Mucosa of rectum (tissue), 2 donors: ENCODE data around the gene CORO2B.

Experiments used
- H3K27ac ChIP-seq, 2 donors: one replicate each; pipeline ENCODE4 v1.7.0; 2013; ENCODE audit warnings: inconsistent platforms in 2 of 2, low read depth in 2 of 2, low read length in 2 of 2
- H3K27me3 ChIP-seq, 2 donors: one replicate each; pipeline ENCODE4 v1.7.0; 2013; ENCODE audit warnings: low read length in 2 of 2; ENCODE audit not compliant: control insufficient read depth in 2 of 2, insufficient read depth in 2 of 2
- H3K36me3 ChIP-seq, 2 donors: one replicate each; pipeline ENCODE4 v1.7.0; 2013; ENCODE audit warnings: low read length in 2 of 2; ENCODE audit not compliant: control insufficient read depth in 2 of 2, insufficient read depth in 2 of 2
- H3K4me1 ChIP-seq, 2 donors: one replicate each; pipeline ENCODE4 v1.7.0; 2013; ENCODE audit warnings: low read length in 2 of 2, mild to moderate bottlenecking in 1 of 2; ENCODE audit not compliant: control insufficient read depth in 2 of 2, insufficient read depth in 2 of 2
- H3K4me3 ChIP-seq, 2 donors: one replicate each; pipeline ENCODE4 v1.7.0; 2013; ENCODE audit warnings: low read length in 2 of 2
- H3K9ac ChIP-seq, 2 donors: one replicate each; pipeline ENCODE4 v1.7.0; 2013; ENCODE audit warnings: low read length in 2 of 2, low read depth in 1 of 2, mild to moderate bottlenecking in 1 of 2
- H3K9me3 ChIP-seq, 2 donors: one replicate each; pipeline ENCODE4 v1.7.0; 2013; ENCODE audit warnings: low read length in 2 of 2; ENCODE audit not compliant: control insufficient read depth in 2 of 2
- donor health status: healthy.
- donor health status: Normal muscosa, but diverticular disease.

Gene CORO2B

DNA sequence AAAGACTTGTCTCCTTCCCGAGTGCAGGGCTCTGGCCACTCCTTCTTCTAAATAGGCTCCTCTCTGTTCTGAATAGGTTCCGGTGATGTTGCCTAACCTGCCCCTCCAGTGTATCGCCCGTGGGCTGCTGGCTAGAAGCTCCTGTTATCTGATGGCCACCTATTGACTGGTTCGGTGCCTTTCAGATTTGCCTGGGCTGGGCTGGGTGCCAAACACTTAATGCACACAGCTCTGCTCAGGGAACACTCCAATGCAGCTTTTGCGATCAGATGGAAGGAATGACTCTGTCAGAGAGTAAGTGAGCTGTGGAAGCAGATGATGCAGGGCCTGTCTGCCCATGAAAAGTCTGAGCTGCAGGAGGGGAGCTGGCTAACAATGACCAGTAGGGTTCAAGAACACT lies 112.9 kb downstream of the CORO2B start:
- Histone ChIP-seq H3K27me3 (peaks cover 0 to 4% of the 10 kb centered on the region in 2 donors), H3K27ac (no peak overlapping the region), H3K9ac (no peak overlapping the region), H3K4me3 (no peak overlapping the region), H3K4me1 (no peaks in the 10 kb centered on the region), H3K36me3 (no peaks in the 10 kb centered on the region), H3K9me3 (no peaks in the 10 kb centered on the region)

DNA sequence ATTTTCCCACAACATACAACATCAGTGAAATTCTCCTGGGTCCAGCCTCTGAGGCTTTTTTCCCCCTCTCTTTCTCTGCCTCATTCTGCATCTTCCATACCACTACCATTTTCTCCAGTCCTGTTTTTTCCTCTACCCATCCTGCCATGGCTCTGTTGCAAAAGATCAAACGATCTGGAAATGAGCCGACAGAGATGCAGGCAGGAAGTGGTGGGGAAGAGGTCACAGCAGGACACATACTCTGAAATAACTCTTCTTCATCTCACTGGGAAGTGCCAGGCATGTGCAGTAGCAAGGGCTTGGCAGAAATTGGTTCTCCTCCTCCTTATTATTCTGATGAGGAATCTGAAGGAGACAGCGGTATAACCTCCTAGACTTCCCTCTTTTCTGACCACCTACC lies 114.3 kb downstream of the CORO2B start:
- Histone ChIP-seq H3K9me3 (no peaks in the 10 kb centered on the region), H3K27ac (no peak overlapping the region), H3K4me3 (no peak overlapping the region), H3K27me3 (peaks cover 0 to 4% of the 10 kb centered on the region in 2 donors), H3K9ac (no peak overlapping the region), H3K4me1 (no peaks in the 10 kb centered on the region), H3K36me3 (no peaks in the 10 kb centered on the region)

DNA sequence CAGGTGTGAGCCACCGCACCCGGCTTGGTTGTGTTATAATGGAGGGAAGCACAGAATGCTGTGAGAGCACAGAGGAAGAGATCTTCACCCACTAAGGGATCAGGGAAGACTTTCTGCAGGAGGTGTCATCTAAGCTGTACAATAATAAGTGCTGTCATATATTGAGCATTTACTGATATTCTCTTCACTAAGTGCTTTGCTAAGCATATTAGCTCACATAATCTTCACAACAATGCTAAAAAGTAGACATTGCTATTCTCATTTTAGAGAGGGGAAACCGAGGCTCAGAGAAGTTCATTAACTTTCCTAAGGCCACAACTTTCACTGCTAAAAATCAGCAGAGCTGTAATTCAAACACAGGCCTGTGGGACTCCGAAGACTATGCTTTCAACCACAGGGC lies 115.3 kb downstream of the CORO2B start:
- Histone ChIP-seq H3K36me3 (no peaks in the 10 kb centered on the region), H3K4me1 (no peaks in the 10 kb centered on the region), H3K27me3 (peaks cover 0 to 4% of the 10 kb centered on the region in 2 donors), H3K4me3 (no peak overlapping the region), H3K27ac (no peak overlapping the region), H3K9ac (no peak overlapping the region), H3K9me3 (no peaks in the 10 kb centered on the region)

DNA sequence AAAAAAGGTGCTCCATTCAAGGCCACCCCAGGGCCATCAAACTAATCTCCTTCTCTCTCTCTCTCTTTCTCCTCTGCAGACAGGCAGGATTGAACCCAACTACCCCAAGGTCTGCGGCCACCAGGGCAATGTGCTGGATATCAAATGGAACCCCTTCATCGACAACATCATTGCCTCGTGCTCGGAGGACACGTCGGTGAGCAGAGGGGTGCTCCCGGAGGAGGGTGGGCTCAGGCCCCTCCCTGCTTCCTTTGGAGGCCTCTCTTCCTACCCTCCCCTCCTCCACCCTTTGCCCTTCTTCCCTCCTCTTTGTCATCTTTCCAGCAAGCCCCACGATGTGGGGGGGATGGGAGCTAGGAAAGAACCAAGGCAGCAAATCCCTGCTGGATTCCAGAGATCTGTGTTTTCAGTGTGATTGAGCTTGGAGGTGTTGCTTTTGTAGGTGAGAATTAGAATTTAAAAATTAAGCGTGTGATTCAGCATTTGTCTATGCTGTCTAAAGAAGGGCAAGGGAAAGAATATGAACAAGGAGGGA lies 116.3 kb downstream of the CORO2B start:
- H3K27me3 ChIP-seq, result peaks cover 0 to 4% of the 10 kb centered on the region in 2 donors
- H3K4me1 ChIP-seq, result no peaks in the 10 kb centered on the region
- H3K27ac ChIP-seq, result no peak overlapping the region
- H3K36me3 ChIP-seq, result no peaks in the 10 kb centered on the region
- H3K4me3 ChIP-seq, result no peak overlapping the region
- no peak overlapping the region for H3K9ac ChIP-seq
- H3K9me3 ChIP-seq, result no peaks in the 10 kb centered on the region

DNA sequence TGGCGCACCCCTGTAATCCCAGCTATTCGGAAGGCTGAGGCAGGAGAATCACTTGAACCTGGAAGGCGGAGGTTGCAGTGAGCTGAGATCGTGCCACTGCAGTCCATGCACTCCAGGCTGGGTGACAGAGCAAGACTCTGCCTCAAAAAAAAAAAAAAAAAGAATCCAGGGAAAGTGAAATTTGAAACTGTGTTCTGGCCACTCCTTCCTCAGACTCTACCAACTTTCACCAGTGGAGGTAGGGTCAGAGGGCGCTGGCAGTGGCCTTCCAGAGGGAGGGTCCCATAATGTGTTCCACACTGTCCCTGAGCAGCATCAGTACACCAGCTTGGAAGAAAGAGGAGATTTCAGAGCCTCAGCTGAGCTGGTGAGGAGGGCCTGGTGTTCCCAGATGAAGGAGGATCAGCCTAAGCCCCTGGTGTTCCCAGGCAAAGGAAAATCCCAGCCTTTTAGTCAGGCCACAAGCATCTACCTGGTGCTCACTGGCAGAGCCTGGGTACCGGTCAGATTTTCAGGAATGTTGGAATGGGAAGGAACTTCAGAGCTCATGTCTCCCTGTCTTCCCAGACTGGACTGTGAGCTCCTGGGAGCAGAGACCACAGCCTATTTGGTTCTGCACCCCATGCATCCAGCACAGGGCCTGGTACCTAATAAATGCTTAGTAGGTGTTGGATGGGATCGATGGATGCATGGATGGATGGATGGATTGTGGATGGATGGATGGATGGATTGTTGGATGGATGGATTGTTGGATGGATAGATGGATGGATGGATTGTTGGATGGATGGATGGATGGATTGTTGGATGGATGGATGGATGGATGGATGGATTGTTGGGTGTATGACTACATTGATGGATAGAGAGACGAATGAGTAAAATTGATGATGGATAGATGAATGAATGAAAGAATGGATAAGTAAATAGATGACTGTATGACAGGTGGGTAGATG lies 117.9 kb downstream of the CORO2B start:
- no peak overlapping the region for H3K4me3 ChIP-seq
- H3K4me1 ChIP-seq, result no peaks in the 10 kb centered on the region
- no peaks in the 10 kb centered on the region for H3K9me3 ChIP-seq
- no peak overlapping the region for H3K9ac ChIP-seq
- H3K27ac ChIP-seq, result no peak overlapping the region
- peaks cover 0 to 3% of the 10 kb centered on the region in 2 donors for H3K27me3 ChIP-seq
- H3K36me3 ChIP-seq, result no peaks in the 10 kb centered on the region

DNA sequence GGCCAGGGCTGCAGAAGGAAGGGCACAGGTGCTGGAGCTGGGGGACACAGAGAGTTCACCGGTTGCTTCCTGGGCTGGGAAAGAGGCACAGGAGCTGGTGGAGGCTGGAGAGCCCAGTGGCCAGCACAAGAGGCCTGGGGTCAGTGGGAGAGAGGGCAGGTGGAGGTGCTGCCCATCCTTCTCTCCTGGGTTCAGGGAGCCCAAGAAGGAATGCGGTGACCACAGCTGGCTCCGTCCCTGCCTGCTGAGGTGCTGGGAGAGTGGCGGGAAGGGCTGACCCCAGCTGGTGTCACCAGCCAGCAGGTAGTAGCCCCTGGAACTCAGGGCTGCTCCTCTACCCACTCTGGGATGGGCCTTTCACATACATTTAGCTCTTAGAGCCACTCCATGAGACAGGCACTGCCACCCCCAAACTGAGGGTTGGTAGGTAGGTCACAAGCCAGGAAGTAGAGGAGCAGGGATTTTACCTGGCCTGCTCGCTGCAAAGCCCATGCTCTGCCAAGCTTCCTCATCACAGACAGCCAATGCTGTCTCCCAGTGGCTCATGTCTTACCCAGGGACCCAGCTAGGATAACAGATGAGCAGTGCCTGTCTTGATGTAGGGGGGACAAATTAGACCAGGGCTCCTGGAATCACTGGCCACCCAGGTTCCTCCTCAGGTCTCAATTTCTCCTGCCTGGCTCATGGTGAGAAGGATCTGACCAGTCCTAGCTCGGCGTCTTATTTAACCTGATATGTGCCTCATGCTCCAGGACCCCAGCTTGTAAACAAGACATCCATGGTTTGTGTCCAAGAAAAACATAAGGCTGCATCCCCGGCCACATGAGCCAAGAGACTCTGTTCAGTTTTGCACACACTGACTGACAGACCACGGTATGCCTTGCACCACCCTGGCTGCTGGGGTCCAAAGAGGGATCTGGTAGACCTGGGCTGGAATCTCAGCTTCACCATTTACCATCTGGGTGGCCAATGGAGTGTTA lies 119.2 kb downstream of the CORO2B start:
- H3K27ac ChIP-seq, result no peak overlapping the region
- peaks cover 0 to 3% of the 10 kb centered on the region in 2 donors for H3K27me3 ChIP-seq
- no peak overlapping the region for H3K4me3 ChIP-seq
- no peak overlapping the region for H3K9ac ChIP-seq
- H3K36me3 ChIP-seq, result no peaks in the 10 kb centered on the region
- H3K4me1 ChIP-seq, result no peaks in the 10 kb centered on the region
- H3K9me3 ChIP-seq, result no peaks in the 10 kb centered on the region

DNA sequence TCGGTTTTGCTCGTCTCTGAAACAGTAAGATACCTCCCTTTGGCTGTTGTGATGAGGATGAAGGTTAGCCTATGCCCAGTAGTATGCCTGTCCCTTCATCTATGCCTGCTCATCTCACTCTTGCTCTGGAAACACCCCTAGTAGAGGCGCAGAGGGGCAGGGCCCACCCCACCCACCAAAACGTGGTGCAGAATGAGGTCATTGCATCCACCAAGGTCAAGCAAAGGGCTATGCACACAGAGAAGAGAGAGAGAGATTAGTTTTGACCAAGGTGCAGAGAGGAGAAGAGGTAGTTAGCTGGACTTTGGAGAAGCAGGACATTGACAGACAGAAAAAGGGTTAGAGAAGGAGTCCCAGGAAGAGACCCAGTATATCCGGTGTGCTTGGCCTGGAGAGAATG lies 119.9 kb downstream of the CORO2B start:
- H3K27ac ChIP-seq, result no peak overlapping the region
- no peak overlapping the region for H3K9ac ChIP-seq
- H3K4me3 ChIP-seq, result no peak overlapping the region
- no peaks in the 10 kb centered on the region for H3K9me3 ChIP-seq
- no peaks in the 10 kb centered on the region for H3K4me1 ChIP-seq
- no peaks in the 10 kb centered on the region for H3K36me3 ChIP-seq
- peaks cover 0 to 3% of the 10 kb centered on the region in 2 donors for H3K27me3 ChIP-seq

DNA sequence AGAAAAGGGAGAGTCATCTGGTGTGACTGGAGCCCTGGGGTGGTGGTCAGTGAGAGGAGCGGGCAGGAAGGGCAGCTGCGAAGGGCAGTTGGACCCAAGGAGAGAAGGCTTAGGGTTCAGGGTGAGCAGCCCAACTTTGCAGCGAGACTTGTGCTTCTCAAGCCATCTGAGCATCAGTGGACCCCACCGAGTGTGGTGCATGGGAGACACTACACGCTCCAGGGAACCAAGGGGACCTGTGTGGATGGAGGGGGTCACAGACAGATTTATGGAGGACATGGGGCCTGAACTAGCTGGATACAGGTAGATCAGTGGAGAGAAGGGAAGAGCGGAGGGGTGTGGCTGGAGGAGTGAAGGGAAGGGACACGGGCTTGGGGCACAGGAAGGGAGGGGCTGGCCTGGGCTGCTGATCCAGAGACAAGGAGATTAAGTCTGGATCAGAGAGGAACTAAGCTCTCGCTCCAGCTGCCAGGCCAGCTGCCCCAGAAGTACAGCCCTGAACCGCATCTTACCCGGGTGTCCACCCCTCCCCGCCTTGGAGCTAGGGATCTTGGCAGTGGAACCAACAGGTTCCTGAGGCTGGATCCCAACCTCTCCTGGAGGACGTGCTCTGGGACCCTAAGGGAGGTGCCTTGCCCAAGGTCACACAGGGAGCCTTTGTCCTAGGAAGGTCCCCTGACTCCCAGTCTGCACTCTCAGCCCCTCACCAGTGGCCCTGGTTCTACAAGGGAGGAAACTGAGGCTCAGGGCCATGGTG lies 120.5 kb downstream of the CORO2B start:
- Histone ChIP-seq H3K36me3 (no peaks in the 10 kb centered on the region), H3K4me1 (peaks cover 0 to 3% of the 10 kb centered on the region in 2 donors), H3K9ac (no peak overlapping the region), H3K27ac (no peak overlapping the region), H3K27me3 (peaks cover 0 to 3% of the 10 kb centered on the region in 2 donors), H3K9me3 (no peaks in the 10 kb centered on the region), H3K4me3 (no peak overlapping the region)

DNA sequence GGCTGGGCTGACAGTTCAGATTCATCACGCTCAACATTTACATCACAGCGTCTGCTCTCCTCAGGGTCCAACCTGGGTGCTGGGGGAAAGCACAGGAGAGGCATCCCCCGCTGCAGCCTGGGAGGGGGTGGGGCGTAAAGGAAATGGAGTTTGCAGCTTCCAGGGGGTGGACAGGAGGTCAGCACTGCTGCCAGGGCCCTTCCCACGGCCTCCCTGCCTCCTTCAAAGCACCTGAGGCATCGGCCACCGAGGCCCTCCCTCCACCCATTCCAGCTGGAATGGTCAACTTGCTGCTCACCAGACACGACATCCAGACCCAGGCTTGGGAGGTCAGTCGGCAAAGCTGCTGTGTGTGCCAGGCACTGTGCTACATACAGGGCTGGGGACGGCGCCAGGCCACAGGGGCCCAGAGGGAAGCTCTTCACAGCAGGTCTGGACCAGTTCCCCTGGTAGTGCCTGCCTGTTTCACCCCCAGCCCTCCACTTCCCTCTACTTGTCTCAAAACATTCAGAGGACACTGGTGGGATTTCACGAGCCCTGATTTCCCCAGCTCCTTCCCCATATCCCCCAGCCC lies 121.2 kb downstream of the CORO2B start:
- Histone ChIP-seq H3K4me1 (peaks cover 0 to 6% of the 10 kb centered on the region in 2 donors), H3K27ac (no peak overlapping the region), H3K4me3 (no peak overlapping the region)

More for the DNA sequence above, 121.2 kb downstream of the CORO2B start:
- Histone ChIP-seq H3K9me3 (no peaks in the 10 kb centered on the region), H3K36me3 (no peaks in the 10 kb centered on the region), H3K27me3 (peaks cover 0 to 3% of the 10 kb centered on the region in 2 donors), H3K9ac (no peak overlapping the region)
